Endodermal cell (in vitro differentiated cells): ENCODE results near the gene SYCP2. TPM values are rescaled to one million over a fixed set of nuclear protein-coding genes. Genes with fewer than 3 reads are reported as not detected.
A peak's percentile ranks its signal among the peaks of the same experiment; 100 is the strongest.

ENCODE experiments used
- DNase-seq: peaks from one replicate; pipeline ENCODE4 v3.0.0-alpha.2; 2017
- H3K27ac ChIP-seq: 2 replicates; pipeline ENCODE4 v1.5.1; 2013; ENCODE audit warnings: mild to moderate bottlenecking, low read depth, low read length, moderate library complexity
- H3K27me3 ChIP-seq: 2 replicates; pipeline ENCODE4 v1.6.1; 2013; ENCODE audit warnings: mild to moderate bottlenecking, low read length, moderate library complexity; ENCODE audit not compliant: insufficient read depth, control insufficient read depth, poor library complexity, severe bottlenecking
- H3K36me3 ChIP-seq: 2 replicates; pipeline ENCODE4 v1.7.0; 2013; ENCODE audit warnings: mild to moderate bottlenecking, low read length, moderate library complexity; ENCODE audit not compliant: control insufficient read depth, insufficient read depth
- H3K4me1 ChIP-seq: one replicate; pipeline ENCODE4 v1.7.0; 2013; ENCODE audit warnings: low read length; ENCODE audit not compliant: control insufficient read depth, insufficient read depth
- H3K4me3 ChIP-seq: 2 replicates; pipeline ENCODE4 v1.5.1; 2013; ENCODE audit warnings: mild to moderate bottlenecking, low read length, moderate library complexity
- H3K9ac ChIP-seq: 2 replicates; pipeline ENCODE4 v1.6.1; 2013; ENCODE audit warnings: mild to moderate bottlenecking, low read length, moderate library complexity; ENCODE audit not compliant: poor library complexity, severe bottlenecking; ENCODE audit errors: extremely low read depth
- H3K9me3 ChIP-seq: 2 replicates; pipeline ENCODE4 v1.6.1; 2013; ENCODE audit warnings: mild to moderate bottlenecking, low read length, moderate library complexity; ENCODE audit not compliant: control insufficient read depth
- H3K27ac Mint-ChIP-seq: 2 replicates; pipeline ENCODE4 v1.8.0; 2020; ENCODE audit warnings: mixed read lengths
- H3K27me3 Mint-ChIP-seq: 2 replicates; pipeline ENCODE4 v1.8.0; 2021; ENCODE audit warnings: mild to moderate bottlenecking, mixed read lengths; ENCODE audit not compliant: insufficient read depth
- H3K36me3 Mint-ChIP-seq: 2 replicates; pipeline ENCODE4 v1.8.0; 2020; ENCODE audit warnings: low read depth, mixed read lengths
- H3K4me1 Mint-ChIP-seq: 2 replicates; pipeline ENCODE4 v1.8.0; 2020; ENCODE audit warnings: mixed read lengths
- H3K4me3 Mint-ChIP-seq: 2 replicates; pipeline ENCODE4 v1.8.0; 2020; ENCODE audit warnings: mild to moderate bottlenecking, moderate library complexity, mixed read lengths
- H3K9me3 Mint-ChIP-seq: 2 replicates; pipeline ENCODE4 v1.8.0; 2020; ENCODE audit warnings: mild to moderate bottlenecking, mixed read lengths
- WGBS, 2 experiments: methylation state at CpG; one replicate each; pipeline versions ENCODE4 v1.1.5 to v1.1.7; 2013; ENCODE audit warnings: missing lambda C conversion rate in 2 of 2, mixed read lengths in 1 of 2; ENCODE audit not compliant: insufficient coverage in 1 of 2, insufficient read length in 1 of 2; 5-methylcytosine and 5-hydroxymethylcytosine counted together
- total RNA-seq, 2 donors: library from RNA; stranded (reverse); fragmentation: NEBNext Ultra II Directional in 1 of 2; extraction: Animal tissue kit (Norgen Biotek cat#: 25700) in 1 of 2; gene quantifications; 2 replicates in 1 of 2; 3 replicates in 1 of 2; pipeline ENCODE4 v1.2.1, GENCODE V29; 2021
- TF ChIP-seq, protein P1 (sequence below): fragments of 200-600 bp; sonication (generic); conservative IDR thresholded peaks from 2 replicates; pipeline ENCODE4 v1.5.0; 2021; ENCODE audit warnings: antibody characterized with exemption, mild to moderate bottlenecking

SYCP2 gene
- total RNA-seq, 2 donors from 2014 or later, result 1.2 to 1.4 TPM

- Mint-ChIP-seq H3K4me1 (no peaks in the 10 kb centered on the region), H3K27me3 (peaks cover 11% of the 10 kb centered on the region), H3K36me3 (no peaks in the 10 kb centered on the region), H3K27ac (no peak overlapping the region), H3K4me3 (no peak overlapping the region), H3K9me3 (no peaks in the 10 kb centered on the region)
- WGBS, 2 experiments, result 82 to 96% methylated on average over 7 to 8 of the region's 8 CpGs
- no peak overlapping the region for H3K9ac ChIP-seq
- no peak overlapping the region for H3K27ac ChIP-seq
- DNase-seq, result peak; percentile 31
- no peaks in the 10 kb centered on the region for H3K27me3 ChIP-seq
- TF ChIP-seq, protein P1, sequence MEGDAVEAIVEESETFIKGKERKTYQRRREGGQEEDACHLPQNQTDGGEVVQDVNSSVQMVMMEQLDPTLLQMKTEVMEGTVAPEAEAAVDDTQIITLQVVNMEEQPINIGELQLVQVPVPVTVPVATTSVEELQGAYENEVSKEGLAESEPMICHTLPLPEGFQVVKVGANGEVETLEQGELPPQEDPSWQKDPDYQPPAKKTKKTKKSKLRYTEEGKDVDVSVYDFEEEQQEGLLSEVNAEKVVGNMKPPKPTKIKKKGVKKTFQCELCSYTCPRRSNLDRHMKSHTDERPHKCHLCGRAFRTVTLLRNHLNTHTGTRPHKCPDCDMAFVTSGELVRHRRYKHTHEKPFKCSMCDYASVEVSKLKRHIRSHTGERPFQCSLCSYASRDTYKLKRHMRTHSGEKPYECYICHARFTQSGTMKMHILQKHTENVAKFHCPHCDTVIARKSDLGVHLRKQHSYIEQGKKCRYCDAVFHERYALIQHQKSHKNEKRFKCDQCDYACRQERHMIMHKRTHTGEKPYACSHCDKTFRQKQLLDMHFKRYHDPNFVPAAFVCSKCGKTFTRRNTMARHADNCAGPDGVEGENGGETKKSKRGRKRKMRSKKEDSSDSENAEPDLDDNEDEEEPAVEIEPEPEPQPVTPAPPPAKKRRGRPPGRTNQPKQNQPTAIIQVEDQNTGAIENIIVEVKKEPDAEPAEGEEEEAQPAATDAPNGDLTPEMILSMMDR, result no peak
- H3K4me1 ChIP-seq, result no peaks in the 10 kb centered on the region
- no peak overlapping the region for H3K4me3 ChIP-seq
- peaks cover under 1% of the 10 kb centered on the region for H3K9me3 ChIP-seq
- H3K36me3 ChIP-seq, result no peaks in the 10 kb centered on the region
These were observed 109.8 kb downstream of the SYCP2 start for GRCh38 chr20:59823491-59824259.

DNA sequence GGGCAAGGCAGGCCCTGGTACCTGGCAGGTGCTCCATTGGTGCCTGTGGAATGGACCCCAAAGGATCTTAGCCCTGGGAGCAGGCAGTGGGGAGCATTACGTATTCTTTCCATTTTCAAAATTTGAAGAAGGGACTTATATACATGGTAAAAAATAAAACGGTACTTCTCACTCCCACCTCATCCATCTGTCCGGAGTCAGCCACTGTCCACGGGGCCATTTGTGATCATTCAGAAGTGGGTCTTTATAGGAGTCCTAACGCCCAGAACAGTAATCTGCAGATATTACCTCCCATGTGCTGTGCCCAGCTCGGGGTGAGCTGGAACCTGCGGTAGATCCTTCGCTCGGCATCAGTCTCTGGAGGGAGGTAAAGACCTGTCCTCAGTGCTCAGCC is 110.4 kb downstream of the SYCP2 start:
- Mint-ChIP-seq H3K36me3 (no peaks in the 10 kb centered on the region), H3K9me3 (no peaks in the 10 kb centered on the region), H3K4me3 (no peak overlapping the region), H3K4me1 (no peaks in the 10 kb centered on the region), H3K27me3 (peaks cover 12% of the 10 kb centered on the region), H3K27ac (no peak overlapping the region)
- Histone ChIP-seq H3K4me3 (no peak overlapping the region), H3K27me3 (no peaks in the 10 kb centered on the region), H3K36me3 (no peaks in the 10 kb centered on the region), H3K9me3 (peaks cover 7% of the 10 kb centered on the region), H3K4me1 (no peaks in the 10 kb centered on the region), H3K27ac (no peak overlapping the region), H3K9ac (no peak overlapping the region)
- TF ChIP-seq, protein P1, result no peak
- WGBS, 2 experiments, result 71 to 75% methylated on average over 4 to 9 of the region's 9 CpGs
- DNase-seq, result no peak

DNA sequence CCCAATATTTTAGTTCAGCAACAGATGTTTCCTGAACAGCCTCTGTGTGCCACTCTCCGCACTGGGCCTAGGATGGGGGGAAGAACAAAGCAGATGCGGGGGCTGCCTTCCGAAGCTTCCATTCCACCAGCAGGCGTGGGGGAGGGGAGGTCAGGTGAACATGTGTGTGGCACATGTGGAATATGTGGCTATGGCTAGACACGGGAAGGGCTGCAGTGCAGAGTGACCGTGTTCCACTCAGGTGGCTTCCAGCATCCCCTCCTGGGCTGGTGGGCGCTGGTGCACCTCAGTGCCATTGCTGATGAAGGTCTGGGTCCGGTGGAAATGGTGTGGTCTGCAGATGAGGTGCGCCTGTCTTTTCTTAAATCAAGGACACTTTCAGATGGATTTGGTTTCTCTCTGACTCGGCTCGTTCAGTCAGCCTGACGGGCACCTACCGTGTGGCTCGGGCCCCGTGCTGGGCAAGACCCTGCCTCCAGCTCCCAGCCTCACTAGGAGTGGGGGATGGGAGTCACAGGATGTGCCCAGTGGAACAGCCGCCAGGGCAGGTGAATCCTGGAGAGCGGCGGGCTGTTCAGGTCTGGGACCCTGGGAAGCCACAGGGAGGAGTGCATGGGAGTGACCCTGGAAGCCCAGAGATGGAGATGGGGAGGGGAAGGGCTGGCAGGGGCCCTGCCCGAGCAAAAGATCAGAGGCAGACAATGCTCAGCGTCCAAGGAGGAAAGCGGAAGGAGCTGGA is 111.0 kb downstream of the SYCP2 start:
- Histone ChIP-seq H3K9ac (no peak overlapping the region), H3K4me1 (no peaks in the 10 kb centered on the region), H3K27me3 (no peaks in the 10 kb centered on the region), H3K4me3 (no peak overlapping the region), H3K27ac (no peak overlapping the region), H3K9me3 (peaks cover 7% of the 10 kb centered on the region), H3K36me3 (no peaks in the 10 kb centered on the region)
- H3K36me3 Mint-ChIP-seq, result no peaks in the 10 kb centered on the region
- peaks cover 3% of the 10 kb centered on the region for H3K4me1 Mint-ChIP-seq
- no peaks in the 10 kb centered on the region for H3K9me3 Mint-ChIP-seq
- peaks cover 12% of the 10 kb centered on the region for H3K27me3 Mint-ChIP-seq
- no peak overlapping the region for H3K4me3 Mint-ChIP-seq
- TF ChIP-seq, protein P1, result no peak
- WGBS, 2 experiments, result 85 to 89% methylated on average over 10 to 21 of the region's 21 CpGs
- no peak overlapping the region for H3K27ac Mint-ChIP-seq
- DNase-seq, result peak; percentile 45
